GM10266 (cell line): ENCODE results near the gene SYN1.
A peak's percentile ranks its signal among the peaks of the same experiment; 100 is the strongest.

Source experiments
- DNase-seq: peaks from one replicate; pipeline ENCODE4 v3.0.0; 2012; ENCODE audit errors: extremely low spot score
- TF ChIP-seq, protein P1 (sequence below): IDR thresholded peaks from 2 replicates; pipeline ENCODE4 v1.5.1; 2012; ENCODE audit warnings: mild to moderate bottlenecking, low read depth; ENCODE audit not compliant: control insufficient read depth, insufficient read depth; ENCODE audit errors: missing control alignments

SYN1 gene

GRCh38 chrX:47633689-47634590, 14.3 kb upstream of the SYN1 start:
- TF ChIP-seq, protein P1, sequence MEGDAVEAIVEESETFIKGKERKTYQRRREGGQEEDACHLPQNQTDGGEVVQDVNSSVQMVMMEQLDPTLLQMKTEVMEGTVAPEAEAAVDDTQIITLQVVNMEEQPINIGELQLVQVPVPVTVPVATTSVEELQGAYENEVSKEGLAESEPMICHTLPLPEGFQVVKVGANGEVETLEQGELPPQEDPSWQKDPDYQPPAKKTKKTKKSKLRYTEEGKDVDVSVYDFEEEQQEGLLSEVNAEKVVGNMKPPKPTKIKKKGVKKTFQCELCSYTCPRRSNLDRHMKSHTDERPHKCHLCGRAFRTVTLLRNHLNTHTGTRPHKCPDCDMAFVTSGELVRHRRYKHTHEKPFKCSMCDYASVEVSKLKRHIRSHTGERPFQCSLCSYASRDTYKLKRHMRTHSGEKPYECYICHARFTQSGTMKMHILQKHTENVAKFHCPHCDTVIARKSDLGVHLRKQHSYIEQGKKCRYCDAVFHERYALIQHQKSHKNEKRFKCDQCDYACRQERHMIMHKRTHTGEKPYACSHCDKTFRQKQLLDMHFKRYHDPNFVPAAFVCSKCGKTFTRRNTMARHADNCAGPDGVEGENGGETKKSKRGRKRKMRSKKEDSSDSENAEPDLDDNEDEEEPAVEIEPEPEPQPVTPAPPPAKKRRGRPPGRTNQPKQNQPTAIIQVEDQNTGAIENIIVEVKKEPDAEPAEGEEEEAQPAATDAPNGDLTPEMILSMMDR, result no peak
- peak; percentile 35 for DNase-seq

- TF ChIP-seq, protein P1, result no peak
These were observed 13.0 kb upstream of the SYN1 start for GRCh38 chrX:47632666-47633065.

GRCh38 chrX:47631676-47632075, 12.0 kb upstream of the SYN1 start:
- TF ChIP-seq, protein P1, result no peak
- DNase-seq, result no peak

More at GRCh38 chrX:47632666-47633065, 13.0 kb upstream of the SYN1 start:
- no peak for DNase-seq

DNA sequence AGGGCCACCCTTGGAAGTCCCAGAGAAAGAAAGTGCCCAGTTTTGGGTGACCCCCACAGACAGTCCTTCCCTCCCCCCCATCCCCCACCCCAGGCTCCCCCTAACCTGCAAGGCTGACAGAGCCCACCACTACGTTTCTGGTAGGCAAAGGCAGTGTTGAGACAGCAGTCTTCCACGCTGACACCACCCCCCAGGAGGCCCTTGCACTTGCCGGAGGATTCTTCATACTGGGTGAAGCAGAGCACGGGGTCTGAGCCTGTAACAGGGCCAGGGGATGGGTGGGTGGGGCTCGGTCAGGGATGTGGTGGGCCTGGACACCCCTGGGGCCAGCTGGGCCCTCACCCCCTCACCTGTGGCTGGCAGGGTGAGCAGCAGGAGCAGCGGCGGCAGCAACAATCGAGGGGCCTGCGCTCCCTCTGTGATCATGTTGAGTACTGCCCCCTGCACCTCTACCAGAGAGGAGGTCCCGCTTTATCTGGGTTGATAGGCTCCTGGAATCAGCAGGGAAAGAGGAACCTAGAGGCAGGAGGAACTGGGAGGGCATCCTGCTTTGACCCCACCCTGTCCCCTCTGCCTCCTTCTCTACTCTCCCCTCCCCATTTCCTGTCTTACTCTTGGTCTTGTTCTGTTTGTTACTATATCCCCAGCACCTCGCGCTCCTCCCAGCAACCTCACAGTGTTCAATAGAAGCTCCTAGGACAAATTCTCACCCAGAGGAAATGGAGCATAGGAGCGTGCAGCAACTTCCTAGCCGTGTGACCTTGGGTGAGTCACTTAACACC, 10.0 kb upstream of the SYN1 start, which contains the start of gene CFP:
Gene CFP (minus strand): TSS at position 512 of the 782 bp plus-strand sequence. CDS start 86 bp downstream, at position 426.
- no peak for DNase-seq
- TF ChIP-seq, protein P1, result no peak

GRCh38 chrX:47628982-47629381, 9.3 kb upstream of the SYN1 start:
- no peak for DNase-seq

DNA sequence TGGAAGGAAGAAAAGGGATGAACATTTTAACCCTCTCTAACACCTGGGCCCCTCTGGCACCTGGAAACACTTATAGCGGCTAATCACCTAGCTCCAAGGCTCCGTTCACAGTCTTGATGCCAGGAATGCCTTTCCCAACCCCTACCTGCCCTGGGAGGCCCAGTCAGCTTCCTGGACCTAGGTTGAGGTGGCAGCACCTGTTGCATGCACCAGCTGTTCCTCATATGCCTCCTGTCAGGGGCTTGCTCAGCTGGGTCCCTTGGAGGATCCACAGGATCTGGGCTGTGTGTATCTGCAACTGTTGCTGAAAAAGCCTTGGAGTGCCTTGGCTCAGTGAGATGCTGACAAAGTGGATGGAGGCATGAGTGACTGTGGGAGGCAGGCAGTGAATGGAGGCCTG, 5.7 kb upstream of the SYN1 start:
- TF ChIP-seq, protein P1, result no peak
- no peak for DNase-seq

More at GRCh38 chrX:47628982-47629381, 9.3 kb upstream of the SYN1 start:
- TF ChIP-seq, protein P1, result peak; percentile 45
